Progenitor cell of endocrine pancreas (in vitro differentiated cells): Measurements from ENCODE around the gene SACM1L. TPM values are rescaled to one million over a fixed set of nuclear protein-coding genes. Genes with fewer than 3 reads are reported as not detected.

Experiments used
- DNase-seq: peaks from one replicate; pipeline ENCODE4 v3.0.0; 2021; ENCODE audit warnings: low spot score; ENCODE audit not compliant: unreplicated experiment
- H3K27ac Mint-ChIP-seq: 2 replicates; pipeline ENCODE4 v1.8.0; 2021; ENCODE audit warnings: mild to moderate bottlenecking, moderate library complexity, mixed read lengths
- H3K27me3 Mint-ChIP-seq: 2 replicates; pipeline ENCODE4 v1.8.0; 2021; ENCODE audit warnings: mixed read lengths
- H3K36me3 Mint-ChIP-seq: 2 replicates; pipeline ENCODE4 v1.8.0; 2022; ENCODE audit warnings: mixed read lengths; ENCODE audit not compliant: insufficient read depth
- H3K4me1 Mint-ChIP-seq: 2 replicates; pipeline ENCODE4 v1.8.0; 2021; ENCODE audit warnings: low read depth, mixed read lengths
- H3K4me3 Mint-ChIP-seq: 2 replicates; pipeline ENCODE4 v1.8.0; 2021; ENCODE audit warnings: low read depth, mild to moderate bottlenecking, moderate library complexity, mixed read lengths
- H3K9me3 Mint-ChIP-seq: 2 replicates; pipeline ENCODE4 v1.8.0; 2021; ENCODE audit warnings: low read depth, mixed read lengths
- CTCF ChIP-seq: fragments of 200-600 bp; sonication (generic); IDR thresholded peaks from one replicate; pipeline ENCODE4 v1.5.0; 2021; ENCODE audit warnings: antibody characterized with exemption, mild to moderate bottlenecking; ENCODE audit not compliant: unreplicated experiment
- total RNA-seq: library from RNA; stranded (reverse); gene quantifications from 2 replicates; pipeline ENCODE4 v1.2.1, GENCODE V29; 2021

The SACM1L gene
- total RNA-seq, 1 donor from 2014 or later: 56.7 TPM

- Mint-ChIP-seq H3K27me3 (no peaks in the 10 kb centered on the region), H3K4me1 (no peaks in the 10 kb centered on the region), H3K9me3 (no peaks in the 10 kb centered on the region), H3K27ac (no peak overlapping the region), H3K36me3 (peaks cover 7% of the 10 kb centered on the region), H3K4me3 (no peak overlapping the region)
- no peak for TF ChIP-seq CTCF
- DNase-seq: no peak
Measured at GRCh38 chr3:45667569-45667934, 21.6 kb upstream of the SACM1L start.

GRCh38 chr3:45670436-45670835 is 18.8 kb upstream of the SACM1L start:
- Mint-ChIP-seq H3K4me3 (no peak overlapping the region), H3K9me3 (no peaks in the 10 kb centered on the region), H3K4me1 (no peaks in the 10 kb centered on the region), H3K36me3 (peaks cover 14% of the 10 kb centered on the region), H3K27ac (no peak overlapping the region), H3K27me3 (no peaks in the 10 kb centered on the region)
- no peak for TF ChIP-seq CTCF
- no peak for DNase-seq

- DNase-seq: no peak
- Mint-ChIP-seq H3K4me1 (no peaks in the 10 kb centered on the region), H3K9me3 (no peaks in the 10 kb centered on the region), H3K27me3 (no peaks in the 10 kb centered on the region), H3K36me3 (peaks cover 14% of the 10 kb centered on the region), H3K4me3 (no peak overlapping the region), H3K27ac (no peak overlapping the region)
- no peak for TF ChIP-seq CTCF
Measured at GRCh38 chr3:45670991-45671390, 18.2 kb upstream of the SACM1L start.

GRCh38 chr3:45673273-45673672 is 15.9 kb upstream of the SACM1L start:
- DNase-seq: no peak
- Mint-ChIP-seq H3K27ac (no peak overlapping the region), H3K27me3 (no peaks in the 10 kb centered on the region), H3K9me3 (no peaks in the 10 kb centered on the region), H3K4me1 (no peaks in the 10 kb centered on the region), H3K4me3 (no peak overlapping the region), H3K36me3 (peaks cover 10% of the 10 kb centered on the region)
- no peak for TF ChIP-seq CTCF

- Mint-ChIP-seq H3K36me3 (peaks cover 10% of the 10 kb centered on the region), H3K9me3 (no peaks in the 10 kb centered on the region), H3K4me1 (no peaks in the 10 kb centered on the region), H3K27me3 (no peaks in the 10 kb centered on the region), H3K27ac (peak overlapping the region; percentile 33), H3K4me3 (no peak overlapping the region)
- no peak for TF ChIP-seq CTCF
- no peak for DNase-seq
Measured at GRCh38 chr3:45676325-45677032, 12.7 kb upstream of the SACM1L start.
